HG03520 (cell line): Measurements from ENCODE around the gene KDM6B.

Source experiments
- ATAC-seq: cut with Tn5 transposase; IDR thresholded peaks from one replicate; pipeline ENCODE4 v1.9.1; 2021; ENCODE audit warnings: mild to moderate bottlenecking, moderate library complexity; ENCODE audit not compliant: unreplicated experiment

Gene KDM6B

GRCh38 chr17:7839190-7839875, 5.3 kb downstream of the KDM6B start:
- ATAC-seq = no peak

- ATAC-seq = no peak
Observed at GRCh38 chr17:7839876-7840261, 5.9 kb downstream of the KDM6B start.

GRCh38 chr17:7840441-7840840, 6.4 kb downstream of the KDM6B start:
- ATAC-seq = no peak

GRCh38 chr17:7840875-7841274, 6.9 kb downstream of the KDM6B start:
- ATAC-seq = no peak

- no peak for ATAC-seq
Observed at GRCh38 chr17:7841396-7841914, 7.4 kb downstream of the KDM6B start.

- ATAC-seq = no peak
Observed at GRCh38 chr17:7841915-7842379, 7.9 kb downstream of the KDM6B start.

GRCh38 chr17:7842380-7843256, 8.6 kb downstream of the KDM6B start:
- no peak for ATAC-seq

- no peak for ATAC-seq
Observed at GRCh38 chr17:7843257-7843535, 9.2 kb downstream of the KDM6B start.

- ATAC-seq = no peak
Observed at GRCh38 chr17:7843536-7844291, 9.7 kb downstream of the KDM6B start.

GRCh38 chr17:7844292-7845154, 10.5 kb downstream of the KDM6B start:
- ATAC-seq = peak; percentile 43

- ATAC-seq = no peak
Observed at GRCh38 chr17:7845359-7846062, 11.5 kb downstream of the KDM6B start.

GRCh38 chr17:7846063-7846735, 12.2 kb downstream of the KDM6B start:
- no peak for ATAC-seq

- no peak for ATAC-seq
Observed at GRCh38 chr17:7846765-7847661, 13.0 kb downstream of the KDM6B start.

GRCh38 chr17:7848131-7848579, 14.1 kb downstream of the KDM6B start:
- ATAC-seq = no peak

GRCh38 chr17:7848739-7849129, 14.7 kb downstream of the KDM6B start:
- no peak for ATAC-seq

- ATAC-seq = no peak
Observed at GRCh38 chr17:7849130-7849750, 15.2 kb downstream of the KDM6B start.

- ATAC-seq = no peak
Observed at GRCh38 chr17:7849751-7850504, 15.9 kb downstream of the KDM6B start.
